Coronary artery (tissue), 2 donors: Measurements from ENCODE around the gene CACNA2D3.

ENCODE experiments used
- DNase-seq: peaks from one replicate; pipeline ENCODE4 v3.0.0-alpha.2; 2017; ENCODE audit warnings: low spot score
- H3K27ac ChIP-seq, 2 donors: fragments of 200-600 bp; sonication (generic); one replicate each; pipeline ENCODE4 v1.5.1; 2016 to 2019
- H3K4me3 ChIP-seq: fragments of 200-600 bp; sonication (generic); 2 replicates; pipeline ENCODE4 v1.5.1; 2016; ENCODE audit warnings: mild to moderate bottlenecking, moderate library complexity
- TF ChIP-seq, protein P1 (sequence below): fragments of 200-600 bp; sonication (generic); IDR thresholded peaks from one replicate; pipeline ENCODE4 v1.5.1; 2019; ENCODE audit warnings: antibody characterized with exemption

The CACNA2D3 gene

DNA sequence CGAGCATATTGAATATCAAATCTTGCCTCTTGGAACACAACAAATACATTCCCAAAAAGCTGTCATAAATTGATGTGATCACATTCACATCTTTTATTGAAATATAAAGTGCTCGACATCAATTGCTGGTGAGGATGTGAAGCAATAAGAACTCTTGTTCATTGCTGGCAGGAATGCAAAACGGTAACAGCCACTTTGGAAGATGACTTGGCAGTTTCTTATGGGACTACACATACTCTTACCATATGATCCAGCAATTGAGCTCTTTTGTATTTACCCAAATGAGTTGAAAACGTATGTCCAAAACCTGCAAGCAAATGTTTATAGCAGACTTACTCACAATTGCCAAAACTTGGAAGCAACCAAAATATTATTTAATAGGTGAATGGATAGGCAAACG lies 234.9 kb downstream of the CACNA2D3 start:
- H3K4me3 ChIP-seq, result no peak overlapping the region
- DNase-seq, result no peak
- TF ChIP-seq, protein P1, sequence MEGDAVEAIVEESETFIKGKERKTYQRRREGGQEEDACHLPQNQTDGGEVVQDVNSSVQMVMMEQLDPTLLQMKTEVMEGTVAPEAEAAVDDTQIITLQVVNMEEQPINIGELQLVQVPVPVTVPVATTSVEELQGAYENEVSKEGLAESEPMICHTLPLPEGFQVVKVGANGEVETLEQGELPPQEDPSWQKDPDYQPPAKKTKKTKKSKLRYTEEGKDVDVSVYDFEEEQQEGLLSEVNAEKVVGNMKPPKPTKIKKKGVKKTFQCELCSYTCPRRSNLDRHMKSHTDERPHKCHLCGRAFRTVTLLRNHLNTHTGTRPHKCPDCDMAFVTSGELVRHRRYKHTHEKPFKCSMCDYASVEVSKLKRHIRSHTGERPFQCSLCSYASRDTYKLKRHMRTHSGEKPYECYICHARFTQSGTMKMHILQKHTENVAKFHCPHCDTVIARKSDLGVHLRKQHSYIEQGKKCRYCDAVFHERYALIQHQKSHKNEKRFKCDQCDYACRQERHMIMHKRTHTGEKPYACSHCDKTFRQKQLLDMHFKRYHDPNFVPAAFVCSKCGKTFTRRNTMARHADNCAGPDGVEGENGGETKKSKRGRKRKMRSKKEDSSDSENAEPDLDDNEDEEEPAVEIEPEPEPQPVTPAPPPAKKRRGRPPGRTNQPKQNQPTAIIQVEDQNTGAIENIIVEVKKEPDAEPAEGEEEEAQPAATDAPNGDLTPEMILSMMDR, result no peak
- no peak overlapping the region for H3K27ac ChIP-seq

DNA sequence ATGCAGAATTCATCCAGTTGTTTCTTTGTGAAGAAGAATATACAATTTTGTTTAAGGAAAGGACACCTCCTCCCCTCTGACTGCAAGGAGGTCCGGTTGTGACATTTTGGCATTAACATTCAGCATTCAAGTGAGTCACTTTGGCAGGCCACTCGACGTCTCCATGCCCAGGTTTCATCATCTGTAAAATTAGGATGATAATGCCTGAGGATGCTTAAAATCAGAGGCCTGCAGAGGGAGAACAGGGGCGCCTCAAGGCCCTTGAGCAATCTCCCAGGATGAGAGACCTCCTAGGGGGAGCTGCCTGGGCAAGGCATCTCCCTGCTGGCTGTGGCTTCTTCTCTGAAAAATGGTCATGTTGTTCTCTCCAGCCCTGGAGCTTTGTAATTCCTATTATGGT lies 236.0 kb downstream of the CACNA2D3 start:
- no peak overlapping the region for H3K27ac ChIP-seq
- no peak overlapping the region for H3K4me3 ChIP-seq
- DNase-seq, result no peak
- TF ChIP-seq, protein P1, result no peak

DNA sequence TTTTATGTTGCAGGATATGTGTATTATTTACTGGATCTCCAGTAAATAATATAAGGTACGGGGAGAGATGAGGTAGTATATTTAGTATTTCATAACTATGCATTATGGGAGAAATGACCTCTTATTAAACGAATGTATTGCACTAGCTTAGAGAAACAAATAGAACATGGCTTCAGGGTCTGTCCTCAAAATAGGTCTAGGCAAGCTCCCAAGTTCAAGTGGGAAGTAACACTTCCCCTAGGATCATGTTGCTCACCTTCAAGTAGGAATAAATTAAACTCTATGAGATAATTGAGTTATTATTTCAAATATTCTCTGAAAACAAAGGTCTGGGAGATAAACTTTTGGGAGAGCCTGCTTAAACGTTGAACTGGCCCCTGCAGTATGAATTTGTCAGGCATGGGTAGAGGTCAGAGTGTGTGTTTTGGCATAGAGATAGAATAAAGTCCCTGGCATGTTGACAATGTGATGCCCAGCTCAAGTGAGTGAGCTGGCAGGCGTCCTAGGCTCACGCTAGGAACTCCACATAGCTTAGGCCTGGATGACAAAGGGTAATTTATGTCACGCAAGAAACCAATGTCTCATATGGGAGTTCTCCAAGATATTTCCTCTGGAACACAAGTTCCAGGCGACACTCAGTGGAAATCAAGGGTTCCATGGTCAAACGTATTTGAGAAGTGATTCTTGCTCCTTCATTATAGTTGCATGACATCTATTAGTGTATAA lies 236.8 kb downstream of the CACNA2D3 start:
- TF ChIP-seq, protein P1, result no peak
- DNase-seq, result no peak
- Histone ChIP-seq H3K27ac (no peak overlapping the region), H3K4me3 (no peak overlapping the region)

DNA sequence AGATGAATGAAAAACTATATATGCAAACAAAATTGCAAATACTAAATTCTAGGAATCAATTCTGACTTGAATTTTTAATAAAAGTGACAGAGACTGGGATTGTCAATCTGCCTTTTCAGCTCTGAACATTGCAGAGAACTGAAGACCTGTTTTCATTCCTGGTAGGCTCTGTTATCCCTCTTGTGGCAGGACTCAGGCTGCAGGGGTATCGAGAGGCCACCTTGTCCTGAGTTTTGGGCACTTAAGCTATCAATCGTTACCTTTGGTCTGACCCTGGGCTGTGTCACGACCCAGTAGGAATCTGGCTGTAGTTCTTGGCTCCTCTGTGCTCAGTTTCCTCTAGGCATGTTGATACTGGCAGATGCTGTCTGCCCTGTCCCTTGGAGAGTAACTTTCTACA lies 238.0 kb downstream of the CACNA2D3 start:
- no peak overlapping the region for H3K4me3 ChIP-seq
- H3K27ac ChIP-seq, result no peak overlapping the region
- no peak for DNase-seq
- TF ChIP-seq, protein P1, result no peak

DNA sequence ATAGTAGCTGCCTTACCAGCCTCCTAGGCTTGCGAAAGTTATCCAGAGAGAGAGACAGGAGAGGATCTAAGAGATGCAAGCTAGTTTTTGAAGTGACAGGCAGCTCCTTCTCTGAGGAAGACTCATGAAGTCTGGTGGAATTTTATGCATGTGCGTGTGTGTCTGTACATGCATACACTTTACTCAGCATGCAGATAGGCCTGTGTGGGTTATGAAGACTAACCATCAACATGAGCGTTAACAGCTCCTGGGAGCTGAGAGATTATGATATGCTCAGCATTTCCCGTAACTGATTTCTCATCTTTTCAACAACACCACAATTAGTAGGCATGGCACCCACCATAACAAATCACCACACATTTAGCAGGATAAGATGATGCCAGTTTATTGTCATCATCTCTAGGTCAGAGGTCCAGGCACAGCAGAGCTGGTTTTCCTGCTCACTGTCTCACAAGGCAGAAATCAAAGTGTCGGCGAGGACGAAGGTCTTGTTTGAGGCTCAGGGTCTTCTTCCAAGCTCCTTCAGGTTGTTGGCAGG lies 239.5 kb downstream of the CACNA2D3 start:
- no peak overlapping the region for H3K4me3 ChIP-seq
- H3K27ac ChIP-seq, result no peak overlapping the region
- TF ChIP-seq, protein P1, result no peak
- DNase-seq, result no peak

DNA sequence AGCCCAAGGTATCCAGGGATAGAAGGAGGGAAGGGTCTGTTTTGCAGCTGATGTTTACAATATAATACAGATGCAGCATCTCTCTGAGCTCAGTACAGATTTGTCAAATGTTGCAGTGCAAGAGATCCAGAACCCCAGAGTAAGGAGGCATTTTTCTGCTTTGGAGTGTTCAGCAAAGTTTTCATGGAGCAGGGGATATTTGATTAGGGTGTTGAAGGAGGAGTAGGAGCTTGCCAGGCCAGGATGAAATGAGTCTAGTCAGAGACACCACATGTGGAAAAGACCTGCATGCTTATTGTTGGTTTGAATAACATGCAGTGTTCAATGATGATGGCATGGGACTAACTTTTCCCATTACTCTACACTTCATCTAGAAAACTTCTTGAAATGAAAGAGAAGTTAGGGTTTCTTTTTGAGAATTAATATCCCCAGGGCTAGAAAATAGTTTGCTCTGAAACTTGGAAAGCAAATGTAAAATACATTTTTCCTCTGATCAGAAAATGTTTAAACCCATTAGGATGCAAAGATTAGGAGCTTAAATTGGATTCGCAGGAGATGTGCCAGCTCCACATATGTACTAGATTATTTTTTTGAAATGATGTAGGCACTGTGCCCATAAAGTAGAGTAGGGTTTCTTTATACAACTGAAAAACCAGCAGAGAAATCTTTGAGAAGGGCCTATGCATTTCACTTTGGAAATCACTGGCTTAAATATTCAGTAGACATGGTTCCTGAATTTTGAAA lies 243.8 kb downstream of the CACNA2D3 start:
- no peak for DNase-seq
- TF ChIP-seq, protein P1, result no peak
- Histone ChIP-seq H3K4me3 (no peak overlapping the region), H3K27ac (no peak overlapping the region)
